IPS-NIHi7 (cell line): ENCODE data around the gene MGAT2.
A peak's percentile ranks its signal among the peaks of the same experiment; 100 is the strongest.
"Not testable (repeated sequence)": the region's sequence is repeated elsewhere in the genome, so short reads cannot be mapped to it uniquely, and the experiment has no call there.

Experiments
- DNase-seq: peaks from one replicate; pipeline ENCODE4 v3.0.0; 2012; ENCODE audit warnings: mixed read lengths; ENCODE audit errors: extremely low spot score

Gene MGAT2

DNA sequence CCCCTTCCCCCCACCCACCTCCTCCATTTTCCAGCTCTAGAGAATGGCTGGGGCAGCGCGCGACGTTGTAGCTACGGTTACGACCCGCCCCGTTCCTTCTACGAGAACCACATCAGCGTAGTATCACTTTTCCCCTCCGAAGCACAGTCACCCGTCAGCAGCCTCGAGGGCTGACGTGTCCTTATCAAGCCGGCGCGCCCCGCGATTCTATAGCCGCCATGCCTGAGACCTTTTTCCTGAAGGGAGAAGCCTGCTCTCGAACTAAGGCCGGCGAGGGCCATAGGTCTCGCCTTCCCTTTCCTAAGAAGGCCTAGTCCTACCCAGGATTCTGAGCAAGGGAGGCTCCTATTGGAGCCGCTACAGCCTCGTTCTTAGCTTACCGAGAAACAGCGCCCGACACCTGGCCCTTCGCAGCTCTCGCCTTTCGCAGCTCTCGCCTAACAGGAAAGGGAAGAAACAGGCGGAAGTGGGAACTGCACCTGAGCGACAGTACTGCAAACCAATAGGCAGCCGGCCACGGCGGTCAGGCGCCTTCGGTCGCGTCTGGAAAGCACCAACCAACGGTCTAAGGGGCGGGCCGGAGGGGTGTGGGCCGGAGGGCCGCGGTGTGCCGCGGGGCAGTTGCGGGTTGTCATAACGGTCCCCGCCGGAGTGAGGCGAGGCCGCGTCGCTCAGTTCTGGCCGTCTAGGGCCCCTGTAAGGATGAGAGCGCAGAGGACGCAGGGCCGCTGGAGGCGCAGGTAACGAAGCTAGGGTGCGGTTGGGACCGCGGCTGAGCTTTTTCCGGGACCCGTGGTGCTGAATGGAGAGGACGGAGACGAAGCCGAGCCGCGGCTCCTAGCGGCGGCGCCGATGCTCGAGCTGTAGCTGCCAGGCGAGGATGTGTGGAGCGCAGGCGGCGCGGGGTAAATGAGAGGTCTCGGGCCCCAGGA is at the start of gene MGAT2, which contains the start of gene RPL36AL:
TSS of gene MGAT2 (plus strand) at position 618 of the 932 bp plus-strand sequence. CDS start 470 bp downstream, outside the sequence.
TSS of gene RPL36AL (minus strand) at position 445 of the 932 bp plus-strand sequence. CDS start 1,522 bp downstream, outside the sequence.
- peak; percentile 97 for DNase-seq

DNA sequence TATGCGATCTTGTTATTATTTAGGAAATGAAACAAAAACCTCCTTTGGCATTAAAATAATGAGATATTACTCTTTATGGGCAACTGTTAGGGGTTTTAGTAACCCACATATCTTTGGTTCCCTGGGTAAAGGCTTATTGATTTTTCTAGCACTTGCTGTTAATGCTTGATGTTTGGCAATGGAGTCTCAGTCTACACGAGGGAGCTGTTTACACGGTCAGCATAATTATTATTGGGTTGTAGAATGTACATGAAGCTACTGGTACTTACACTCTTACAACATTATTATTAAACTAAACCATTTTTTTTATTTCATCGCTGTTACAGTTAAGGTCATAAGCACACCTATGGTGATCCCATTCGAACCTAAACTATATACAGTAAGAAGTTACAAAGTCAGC is 46.6 kb upstream of the MGAT2 start:
- no peak for DNase-seq

DNA sequence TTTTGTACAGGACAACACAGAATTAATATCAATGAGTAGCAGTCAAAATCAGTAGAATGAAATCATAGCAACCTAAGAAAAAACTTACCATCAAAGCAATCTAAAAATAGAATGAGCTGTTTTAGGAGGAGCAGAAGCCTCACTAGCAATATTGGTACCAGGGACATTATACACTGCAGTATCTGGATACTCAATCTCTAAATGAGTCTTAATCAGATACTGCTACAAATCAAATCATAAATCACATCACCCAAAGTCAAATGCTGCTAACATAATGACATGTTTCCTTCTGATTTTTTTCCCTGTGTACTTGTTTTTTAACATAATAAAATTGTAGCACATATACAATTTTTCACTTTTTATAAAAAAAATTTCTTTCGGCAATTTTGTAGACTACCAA is 42.5 kb upstream of the MGAT2 start:
- no peak for DNase-seq

DNA sequence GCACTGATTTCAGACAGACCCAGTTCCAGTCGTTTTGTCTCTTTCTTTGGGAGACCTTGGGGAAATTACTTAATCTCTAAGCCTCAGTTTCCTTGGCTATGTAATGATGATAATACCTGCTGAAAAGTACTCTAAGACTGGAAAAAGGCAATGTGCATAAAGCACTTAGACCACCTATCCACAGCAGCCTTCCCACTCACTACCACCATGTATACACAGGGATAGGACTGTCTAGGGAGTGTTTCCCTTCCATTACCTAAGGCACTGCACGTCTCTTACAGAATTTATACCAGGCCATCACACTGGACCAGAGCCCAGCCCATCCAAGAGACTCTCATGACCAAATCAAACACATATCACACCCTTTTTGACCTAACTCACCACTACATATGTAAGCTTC is 40.8 kb upstream of the MGAT2 start:
- no peak for DNase-seq

DNA sequence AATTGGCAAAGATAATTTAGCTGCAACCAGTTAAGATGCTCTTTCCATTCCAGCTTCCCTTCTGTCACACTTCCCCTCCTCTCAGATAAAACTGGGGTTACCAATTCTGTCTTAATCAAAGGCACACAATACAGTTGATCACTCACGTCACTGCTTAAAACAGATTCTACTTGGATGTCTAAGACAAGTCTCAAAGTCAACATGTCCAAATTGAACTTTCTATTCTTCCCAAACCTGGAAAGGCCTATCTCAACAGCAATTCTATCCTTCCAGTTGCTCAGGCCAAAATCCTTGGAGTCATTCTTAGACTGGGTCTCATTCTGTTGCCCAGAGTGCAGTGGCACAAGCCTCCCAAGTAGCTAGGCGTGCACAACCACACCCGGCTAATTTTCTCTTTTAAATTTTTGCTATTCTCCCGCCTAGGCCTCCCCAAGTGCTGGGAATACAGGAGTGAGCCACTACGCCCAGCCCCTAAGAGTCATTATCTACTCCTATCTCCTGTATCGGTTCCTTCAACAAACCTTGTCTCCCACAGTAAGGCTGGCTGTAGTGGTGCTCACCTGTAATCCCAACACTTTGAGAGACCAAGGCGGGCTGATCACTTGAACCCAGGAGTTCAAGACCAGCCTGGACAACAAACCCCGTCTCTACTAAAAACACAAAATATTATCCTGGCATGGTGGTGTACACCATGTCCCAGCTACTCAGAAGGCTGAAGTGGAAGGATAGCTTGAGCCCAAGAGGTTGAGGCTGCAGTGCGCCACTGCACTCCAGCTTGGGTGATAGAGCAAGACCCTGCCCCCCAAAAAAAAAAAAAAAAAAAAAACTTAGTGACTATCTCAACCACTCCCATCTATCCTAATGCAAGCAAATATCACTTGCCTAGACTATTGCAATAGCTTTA is 39.1 kb upstream of the MGAT2 start:
- no peak for DNase-seq

DNA sequence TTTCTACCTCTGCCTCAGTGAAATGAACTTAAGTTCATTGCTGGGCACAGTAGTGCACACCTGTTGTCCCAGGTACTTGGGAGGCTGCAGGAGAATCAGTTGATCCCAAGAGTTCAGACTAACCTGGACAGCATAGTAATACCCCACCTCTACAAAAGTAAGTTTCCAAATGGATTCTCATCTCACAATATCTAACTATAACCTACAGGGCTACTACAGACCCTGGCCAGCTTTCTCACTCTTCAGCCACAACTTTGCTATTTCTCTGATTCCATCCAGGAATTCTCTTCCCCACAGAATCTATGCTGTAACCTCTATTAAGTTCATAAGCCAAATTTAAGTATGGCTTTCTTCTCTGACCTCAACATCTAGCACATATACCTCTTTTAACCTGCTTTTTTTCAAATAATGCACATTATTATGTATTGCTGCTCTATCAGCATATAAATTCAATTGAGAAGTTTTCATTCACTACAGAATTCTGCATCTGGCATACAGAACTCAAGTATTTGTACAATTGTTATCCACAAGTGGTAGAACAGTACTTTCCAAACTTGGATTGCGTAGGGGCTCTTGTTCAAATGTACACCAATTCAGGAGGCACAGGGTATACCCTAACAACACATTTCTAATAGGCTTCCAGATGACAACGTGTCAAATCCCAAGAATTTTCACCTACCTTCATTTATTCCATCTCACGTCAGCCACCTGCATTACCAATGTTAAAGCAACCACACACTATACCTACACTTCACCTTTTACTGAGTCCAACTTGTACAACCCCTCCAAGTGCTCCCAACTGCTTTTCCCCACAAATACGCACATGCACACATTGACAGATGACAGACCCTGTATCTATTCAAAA is 38.3 kb upstream of the MGAT2 start:
- DNase-seq, result no peak

DNA sequence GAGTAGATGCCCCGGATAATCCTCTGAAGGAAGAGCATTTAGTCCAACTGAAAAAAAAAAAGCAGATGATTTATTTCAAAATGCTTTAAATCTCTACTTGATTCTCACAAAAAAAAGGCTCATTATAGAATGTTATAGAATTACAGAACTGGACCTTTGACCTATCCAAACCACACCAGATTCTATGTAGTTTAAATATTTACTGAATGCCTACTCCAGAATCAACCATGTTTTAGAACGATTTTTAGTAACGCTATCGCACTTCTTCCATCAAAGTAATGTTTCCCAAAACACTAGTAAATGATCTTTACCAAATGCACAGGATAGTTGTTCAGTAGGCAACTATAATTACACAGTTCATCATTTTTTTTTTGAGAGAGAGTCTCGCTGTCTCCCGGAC is 37.0 kb upstream of the MGAT2 start:
- no peak for DNase-seq

DNA sequence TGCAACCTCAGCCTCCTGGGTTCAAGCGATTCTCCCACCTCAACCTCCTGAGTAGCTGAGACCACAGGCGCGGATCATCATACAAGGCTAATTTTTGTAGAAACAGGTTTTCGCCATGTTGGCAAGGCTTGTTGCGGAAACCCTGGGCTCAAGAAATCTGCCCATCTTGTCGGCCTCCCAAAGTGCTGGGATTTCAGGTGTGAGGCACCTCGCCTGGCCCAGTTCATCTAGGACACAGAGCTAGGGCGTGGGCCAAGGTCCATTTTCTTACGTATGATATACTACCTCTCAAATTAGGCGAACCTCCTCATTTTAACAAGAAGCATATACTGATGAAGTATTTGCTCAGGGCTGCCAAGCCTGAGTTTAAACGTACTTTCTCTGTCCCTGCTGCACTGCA is 36.5 kb upstream of the MGAT2 start:
- no peak for DNase-seq

DNA sequence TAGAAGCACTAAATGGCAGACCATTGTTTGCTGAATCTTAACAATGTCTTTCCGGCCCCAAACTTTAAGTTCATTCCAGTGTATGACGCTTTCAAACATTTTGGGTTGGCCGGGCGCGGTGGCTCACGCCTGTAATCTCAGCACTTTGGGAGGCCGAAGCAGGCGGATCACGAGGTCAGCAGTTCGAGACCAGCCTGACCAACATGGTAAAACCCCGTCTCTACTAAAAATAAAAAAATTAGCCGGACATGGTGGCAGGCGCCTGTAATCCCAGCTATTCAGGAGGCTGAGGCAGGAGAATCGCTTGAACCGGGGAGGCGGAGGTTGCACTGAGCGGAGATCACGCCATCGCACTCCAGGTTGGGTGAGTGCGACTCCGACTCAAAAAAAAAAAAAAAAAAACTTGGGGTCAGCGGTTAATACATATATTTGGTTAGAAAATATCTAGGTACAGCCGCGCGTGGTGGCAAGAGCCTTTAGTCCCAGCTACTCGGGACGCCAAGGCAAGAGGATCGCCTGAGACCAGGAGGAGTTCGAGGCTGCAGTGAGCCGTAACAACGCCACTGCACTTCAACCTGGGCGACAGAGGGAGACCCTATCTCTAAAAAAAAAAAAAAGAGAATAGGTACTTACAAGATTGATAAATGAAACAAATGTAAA is 35.5 kb upstream of the MGAT2 start:
- not testable (repeated sequence) for DNase-seq

DNA sequence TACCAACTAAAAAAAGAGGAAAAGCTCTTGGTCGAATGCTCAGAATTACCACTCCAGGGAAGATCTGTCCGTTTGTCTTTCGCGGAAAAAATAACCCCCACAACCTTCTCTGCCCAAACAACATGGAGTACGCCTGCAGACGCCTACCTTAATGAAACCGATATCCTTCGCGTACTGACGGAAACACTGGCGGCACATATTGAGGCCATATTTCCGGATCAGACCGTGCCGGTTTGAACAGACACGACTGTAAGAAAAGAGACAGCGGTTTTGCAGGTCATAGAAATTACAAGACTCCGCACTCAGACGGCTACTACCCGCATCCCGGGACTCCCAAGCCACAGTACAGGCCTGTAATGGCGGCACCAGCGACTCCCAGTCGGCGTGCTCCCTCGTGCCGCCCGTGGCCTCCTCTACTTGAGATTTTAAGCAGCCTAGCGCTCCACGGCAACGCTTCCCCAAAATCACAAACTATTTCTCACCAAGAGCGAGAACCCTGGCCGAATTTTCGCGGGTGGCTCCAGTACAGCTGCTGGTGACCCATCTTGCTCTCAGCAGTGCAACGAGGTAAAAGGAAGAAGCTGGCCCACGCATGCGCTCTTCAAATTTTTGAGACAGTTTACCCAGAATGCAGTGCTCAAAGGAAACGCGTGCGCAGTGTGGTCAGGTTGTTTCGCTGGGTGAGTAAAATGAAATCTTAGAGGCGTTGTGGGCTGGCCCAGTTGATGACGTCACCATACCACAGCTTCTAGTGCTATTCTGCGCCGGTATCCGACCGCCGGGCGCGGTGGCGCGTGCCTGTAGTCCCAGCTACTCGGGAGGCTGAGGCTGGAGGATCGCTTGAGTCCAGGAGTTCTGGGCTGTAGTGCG is 34.6 kb upstream of the MGAT2 start, which contains the start of gene RPS29:
TSS of gene RPS29 (minus strand) at position 578 of the 870 bp plus-strand sequence. CDS start at position 544, 34 bp downstream.
- DNase-seq, result peak; percentile 93

DNA sequence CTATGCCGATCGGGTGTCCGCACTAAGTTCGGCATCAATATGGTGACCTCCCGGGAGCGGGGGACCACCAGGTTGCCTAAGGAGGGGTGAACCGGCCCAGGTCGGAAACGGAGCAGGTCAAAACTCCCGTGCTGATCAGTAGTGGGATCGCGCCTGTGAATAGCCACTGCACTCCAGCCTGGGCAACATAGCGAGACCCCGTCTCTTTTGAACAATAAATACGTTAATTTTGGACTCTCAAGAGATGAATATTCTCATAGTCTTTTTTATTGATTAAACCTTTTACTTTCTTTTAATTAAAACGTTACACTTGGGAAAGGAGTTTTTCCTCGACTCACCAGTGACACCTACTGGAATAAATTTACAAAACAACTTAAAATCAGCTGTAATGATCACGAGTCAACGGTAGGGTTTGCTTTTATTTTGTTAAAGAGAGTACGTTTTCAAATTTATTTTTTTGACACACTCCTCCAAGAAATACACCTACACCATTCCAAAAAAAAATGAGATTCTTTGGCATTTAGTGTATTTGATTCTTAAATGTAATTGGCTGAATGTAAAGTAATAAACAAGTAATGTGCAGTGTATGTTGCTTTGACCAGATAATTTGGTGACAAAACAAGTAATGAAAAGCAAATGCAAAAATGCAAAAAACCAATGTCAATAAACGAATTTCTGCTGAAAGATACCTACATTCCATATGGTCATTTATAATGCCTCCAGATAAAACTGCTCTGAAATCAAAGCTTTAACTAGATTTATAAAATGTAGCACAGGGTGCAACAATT is 33.7 kb upstream of the MGAT2 start:
- DNase-seq, result peak; percentile 17

DNA sequence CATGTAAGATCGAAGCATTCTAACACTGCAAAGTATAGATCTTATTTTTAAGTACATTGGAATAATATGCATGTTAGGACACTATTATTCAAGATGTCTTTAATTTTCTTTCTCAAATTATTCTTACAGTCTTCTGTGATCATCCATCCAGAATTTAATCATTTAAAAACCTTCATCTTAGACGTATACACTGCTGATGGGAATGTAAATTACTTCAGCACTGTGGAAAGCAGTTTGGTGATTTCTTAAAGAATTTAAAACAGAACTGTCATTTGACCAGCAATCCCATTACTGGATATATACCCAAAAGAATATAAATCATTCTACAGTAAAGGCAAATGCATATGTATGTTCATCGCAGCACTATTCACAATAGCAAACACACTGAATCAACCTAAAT is 31.2 kb upstream of the MGAT2 start:
- DNase-seq, result no peak

DNA sequence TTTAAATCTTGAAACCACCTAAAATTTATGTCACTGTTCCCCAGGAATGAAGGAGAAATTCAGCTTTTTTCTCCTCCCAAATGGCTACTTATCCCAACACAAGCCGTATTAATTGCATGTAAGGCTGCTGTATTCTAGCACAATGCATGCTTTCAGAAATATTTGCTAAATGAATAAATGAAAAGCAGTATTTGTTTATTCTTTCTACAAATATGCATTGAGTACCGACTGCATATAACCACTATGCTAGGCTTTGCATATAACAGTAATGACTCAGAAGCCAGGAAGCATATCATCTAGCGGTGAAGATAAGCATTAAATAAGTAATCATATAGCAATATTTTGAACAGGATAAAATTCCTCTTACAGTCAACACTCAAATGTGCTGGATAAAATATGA is 27.6 kb upstream of the MGAT2 start:
- DNase-seq, result no peak

DNA sequence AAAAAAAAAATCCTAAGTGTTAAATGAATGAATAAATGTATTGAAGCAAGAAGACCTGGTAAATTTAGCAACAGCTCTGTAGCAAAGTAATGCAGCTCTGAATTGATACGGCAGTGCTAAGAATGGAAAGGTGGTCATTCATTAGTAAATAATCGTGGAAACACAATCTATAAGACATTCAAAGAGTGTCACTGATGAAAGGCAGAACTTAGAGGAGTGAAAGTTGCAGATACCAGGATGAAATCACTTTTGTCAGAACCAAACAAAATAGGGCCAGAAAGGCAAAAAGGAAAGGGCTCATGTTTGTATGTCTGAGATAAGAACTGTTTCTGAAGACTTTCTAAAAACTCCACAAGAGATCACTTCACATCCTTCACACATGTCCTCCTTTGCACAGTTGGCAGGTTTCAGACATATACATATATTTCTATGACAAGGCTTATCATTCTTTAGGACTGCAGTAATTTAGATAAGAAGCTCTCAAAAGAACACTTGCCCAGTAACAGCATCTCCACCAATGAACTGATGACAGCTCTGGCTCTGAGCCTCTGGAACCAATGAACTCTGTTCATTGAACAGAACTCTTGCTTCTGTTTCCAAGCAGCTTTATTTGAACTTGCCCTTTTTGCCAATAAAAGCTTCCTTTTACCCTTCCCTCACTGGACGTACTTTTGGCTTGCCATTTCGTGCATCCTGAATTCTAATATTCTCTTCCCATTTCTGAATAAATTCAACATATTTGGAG is 26.1 kb upstream of the MGAT2 start:
- no peak for DNase-seq

DNA sequence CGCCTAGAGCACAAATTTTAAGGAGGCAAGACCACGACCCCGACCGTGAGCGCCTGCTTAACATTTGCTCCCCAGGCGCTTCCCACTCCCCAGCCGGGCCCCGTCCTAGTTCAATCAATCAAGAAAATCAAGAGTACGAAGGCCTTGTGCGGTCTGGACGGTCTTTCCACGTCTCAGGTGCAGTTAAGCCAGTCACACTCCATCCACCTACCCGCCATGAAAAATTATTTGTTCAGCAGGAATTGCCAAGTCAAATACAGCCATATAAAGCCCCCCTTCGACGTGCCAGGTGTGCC is 22.5 kb upstream of the MGAT2 start:
- DNase-seq, result no peak

DNA sequence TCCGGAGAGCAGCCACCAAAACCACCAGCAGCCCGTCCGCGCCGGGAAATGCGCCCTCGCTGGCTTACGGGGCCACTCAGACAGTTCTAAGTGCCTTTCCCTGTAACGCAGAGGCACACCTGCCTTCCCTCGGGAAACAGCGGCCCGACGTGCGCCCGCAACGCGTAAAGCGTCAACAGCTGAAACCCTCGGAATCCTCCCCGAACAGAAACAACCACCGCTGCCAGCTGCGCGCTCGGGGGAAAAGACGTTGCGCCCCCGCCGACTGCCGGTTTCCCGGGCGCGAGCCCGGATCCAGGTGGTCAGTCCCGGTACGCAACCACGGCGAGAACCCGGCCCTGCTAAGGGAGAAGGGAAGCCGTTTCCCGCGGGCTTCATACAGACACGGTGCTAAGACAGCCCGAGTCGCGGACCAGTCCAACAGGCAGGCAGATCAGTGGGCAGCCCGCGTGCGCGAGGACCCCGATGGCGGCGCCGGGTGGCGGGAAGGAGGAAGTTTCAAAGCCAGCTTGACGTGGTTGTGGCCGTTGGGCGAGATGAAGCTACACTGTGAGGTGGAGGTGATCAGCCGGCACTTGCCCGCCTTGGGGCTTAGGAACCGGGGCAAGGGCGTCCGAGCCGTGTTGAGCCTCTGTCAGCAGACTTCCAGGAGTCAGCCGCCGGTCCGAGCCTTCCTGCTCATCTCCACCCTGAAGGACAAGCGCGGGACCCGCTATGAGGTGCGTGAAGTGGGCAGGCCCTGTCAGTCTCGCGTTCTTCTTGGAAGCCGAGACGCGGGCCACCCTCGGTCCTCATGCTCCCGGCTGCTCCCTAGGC is 21.9 kb upstream of the MGAT2 start, which contains the start of gene LRR1:
TSS of gene LRR1 (plus strand) at position 456 of the 816 bp plus-strand sequence. CDS start at position 537, 81 bp downstream.
- peak; percentile 64 for DNase-seq

DNA sequence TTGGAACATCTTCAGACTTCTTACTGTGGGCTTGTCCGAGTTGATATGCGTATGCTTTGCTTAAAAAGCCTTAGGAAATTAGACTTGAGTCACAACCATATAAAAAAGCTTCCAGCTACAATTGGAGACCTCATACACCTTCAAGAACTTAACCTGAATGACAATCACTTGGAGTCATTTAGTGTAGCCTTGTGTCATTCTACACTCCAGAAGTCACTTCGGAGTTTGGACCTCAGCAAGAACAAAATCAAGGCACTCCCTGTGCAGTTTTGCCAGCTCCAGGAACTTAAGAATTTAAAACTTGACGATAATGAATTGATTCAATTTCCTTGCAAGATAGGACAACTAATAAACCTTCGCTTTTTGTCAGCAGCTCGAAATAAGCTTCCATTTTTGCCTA is 13.0 kb upstream of the MGAT2 start:
- DNase-seq, result no peak
